ENCODE measurements around the gene JMJD6. TPM values are rescaled to one million over a fixed set of nuclear protein-coding genes. Genes with fewer than 3 reads are reported as not detected.

Gene JMJD6
- total RNA-seq, 1 experiment from 2014 or later: 60.0 TPM

GRCh38 chr17:76674600-76674999 lies 51.8 kb downstream of the JMJD6 start:
- H3K4me1 ChIP-seq (ENCODE audit: control insufficient read depth, insufficient read depth, low read length): peaks cover 26% of the 10 kb centered on the region
- in situ Hi-C loops (cut with HindIII; ENCODE audit: low pct_unique_long_range_greater_than_20kb, low sequenced_read_pairs): no loop called here
- ChIA-PET POLR2A (interaction anchor here (0.5 to 0.9 kb wide), 2 partner anchors 46 to 103 kb away, joined by 3 to 7 read pairs; no protein-coding TSS in a partner anchor), CTCF (interaction anchor here (0.7 kb wide), 1 partner anchor 172 kb away, joined by 3 read pairs; no protein-coding TSS in a partner anchor)
- H3K9me3 ChIP-seq (ENCODE audit: control insufficient read depth, insufficient read depth, low read depth, low read length): no peaks in the 10 kb centered on the region
- BruUV-seq (replicated peaks): no TSS peak
- H3K4me3 ChIP-seq (ENCODE audit: low read depth in 2 of 2, low read length in 2 of 2): no peak overlapping the region
- no peaks in the 10 kb centered on the region for H3K27me3 ChIP-seq (ENCODE audit: control insufficient read depth, insufficient read depth, low read length)
- DNase-seq (ENCODE audit: low read depth, low spot score): no peak
- peaks cover 2% of the 10 kb centered on the region; the same call in 1 of the 2 replicates for H3K36me3 ChIP-seq (ENCODE audit: control insufficient read depth, insufficient read depth, low read length)
- H3K27ac ChIP-seq (ENCODE audit: low read length): no peak overlapping the region
- TF ChIP-seq, protein P1, sequence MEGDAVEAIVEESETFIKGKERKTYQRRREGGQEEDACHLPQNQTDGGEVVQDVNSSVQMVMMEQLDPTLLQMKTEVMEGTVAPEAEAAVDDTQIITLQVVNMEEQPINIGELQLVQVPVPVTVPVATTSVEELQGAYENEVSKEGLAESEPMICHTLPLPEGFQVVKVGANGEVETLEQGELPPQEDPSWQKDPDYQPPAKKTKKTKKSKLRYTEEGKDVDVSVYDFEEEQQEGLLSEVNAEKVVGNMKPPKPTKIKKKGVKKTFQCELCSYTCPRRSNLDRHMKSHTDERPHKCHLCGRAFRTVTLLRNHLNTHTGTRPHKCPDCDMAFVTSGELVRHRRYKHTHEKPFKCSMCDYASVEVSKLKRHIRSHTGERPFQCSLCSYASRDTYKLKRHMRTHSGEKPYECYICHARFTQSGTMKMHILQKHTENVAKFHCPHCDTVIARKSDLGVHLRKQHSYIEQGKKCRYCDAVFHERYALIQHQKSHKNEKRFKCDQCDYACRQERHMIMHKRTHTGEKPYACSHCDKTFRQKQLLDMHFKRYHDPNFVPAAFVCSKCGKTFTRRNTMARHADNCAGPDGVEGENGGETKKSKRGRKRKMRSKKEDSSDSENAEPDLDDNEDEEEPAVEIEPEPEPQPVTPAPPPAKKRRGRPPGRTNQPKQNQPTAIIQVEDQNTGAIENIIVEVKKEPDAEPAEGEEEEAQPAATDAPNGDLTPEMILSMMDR (IDR thresholded peaks at IDR 0.05): no peak
- TF ChIP-seq SIN3A (IDR thresholded peaks at IDR 0.05; ENCODE audit: borderline replicate concordance, insufficient read depth, low read depth, low read length): no peak
- TF ChIP-seq POLR2AphosphoS5 (IDR thresholded peaks at IDR 0.05; ENCODE audit: low read depth, low read length): no peak
- TF ChIP-seq TCF7L2 (IDR thresholded peaks at IDR 0.05; ENCODE audit: low read depth, low read length): no peak
- TF ChIP-seq, protein P2, sequence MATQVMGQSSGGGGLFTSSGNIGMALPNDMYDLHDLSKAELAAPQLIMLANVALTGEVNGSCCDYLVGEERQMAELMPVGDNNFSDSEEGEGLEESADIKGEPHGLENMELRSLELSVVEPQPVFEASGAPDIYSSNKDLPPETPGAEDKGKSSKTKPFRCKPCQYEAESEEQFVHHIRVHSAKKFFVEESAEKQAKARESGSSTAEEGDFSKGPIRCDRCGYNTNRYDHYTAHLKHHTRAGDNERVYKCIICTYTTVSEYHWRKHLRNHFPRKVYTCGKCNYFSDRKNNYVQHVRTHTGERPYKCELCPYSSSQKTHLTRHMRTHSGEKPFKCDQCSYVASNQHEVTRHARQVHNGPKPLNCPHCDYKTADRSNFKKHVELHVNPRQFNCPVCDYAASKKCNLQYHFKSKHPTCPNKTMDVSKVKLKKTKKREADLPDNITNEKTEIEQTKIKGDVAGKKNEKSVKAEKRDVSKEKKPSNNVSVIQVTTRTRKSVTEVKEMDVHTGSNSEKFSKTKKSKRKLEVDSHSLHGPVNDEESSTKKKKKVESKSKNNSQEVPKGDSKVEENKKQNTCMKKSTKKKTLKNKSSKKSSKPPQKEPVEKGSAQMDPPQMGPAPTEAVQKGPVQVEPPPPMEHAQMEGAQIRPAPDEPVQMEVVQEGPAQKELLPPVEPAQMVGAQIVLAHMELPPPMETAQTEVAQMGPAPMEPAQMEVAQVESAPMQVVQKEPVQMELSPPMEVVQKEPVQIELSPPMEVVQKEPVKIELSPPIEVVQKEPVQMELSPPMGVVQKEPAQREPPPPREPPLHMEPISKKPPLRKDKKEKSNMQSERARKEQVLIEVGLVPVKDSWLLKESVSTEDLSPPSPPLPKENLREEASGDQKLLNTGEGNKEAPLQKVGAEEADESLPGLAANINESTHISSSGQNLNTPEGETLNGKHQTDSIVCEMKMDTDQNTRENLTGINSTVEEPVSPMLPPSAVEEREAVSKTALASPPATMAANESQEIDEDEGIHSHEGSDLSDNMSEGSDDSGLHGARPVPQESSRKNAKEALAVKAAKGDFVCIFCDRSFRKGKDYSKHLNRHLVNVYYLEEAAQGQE (IDR thresholded peaks at IDR 0.05; ENCODE audit: insufficient read depth in 1 of 2, low read depth in 2 of 2, low read length in 1 of 2): no peak
- intact Hi-C loops (cut with micrococcal nuclease; ENCODE audit: unreplicated experiment): no loop called here
- ATAC-seq: no peak

- CTCF ChIA-PET: no interaction called here
- DNase-seq (ENCODE audit: low read depth, low spot score) (no peak), ATAC-seq (no peak)
- POLR2A ChIA-PET: no interaction called here
- Histone ChIP-seq H3K9me3 (ENCODE audit: control insufficient read depth, insufficient read depth, low read depth, low read length) (no peaks in the 10 kb centered on the region), H3K27me3 (ENCODE audit: control insufficient read depth, insufficient read depth, low read length) (no peaks in the 10 kb centered on the region), H3K4me1 (ENCODE audit: control insufficient read depth, insufficient read depth, low read length) (peaks cover 26% of the 10 kb centered on the region), H3K27ac (ENCODE audit: low read length) (no peak overlapping the region; the same call in 1 of the 2 replicates), H3K4me3 (ENCODE audit: low read depth in 2 of 2, low read length in 2 of 2) (no peak overlapping the region), H3K36me3 (ENCODE audit: control insufficient read depth, insufficient read depth, low read length) (peaks cover 2% of the 10 kb centered on the region; the same call in 1 of the 2 replicates)
- intact Hi-C loops (cut with micrococcal nuclease; ENCODE audit: unreplicated experiment) (no loop called here), in situ Hi-C loops (cut with HindIII; ENCODE audit: low pct_unique_long_range_greater_than_20kb, low sequenced_read_pairs) (no loop called here)
- BruUV-seq (replicated peaks): no TSS peak
- TF ChIP-seq, protein P1 (IDR thresholded peaks at IDR 0.05): no peak
- no peak for TF ChIP-seq SIN3A (IDR thresholded peaks at IDR 0.05; ENCODE audit: borderline replicate concordance, insufficient read depth, low read depth, low read length)
Measured at GRCh38 chr17:76673729-76674128, 52.7 kb downstream of the JMJD6 start.
